Measurements from ENCODE around the gene HS1BP3.

HS1BP3 gene

DNA sequence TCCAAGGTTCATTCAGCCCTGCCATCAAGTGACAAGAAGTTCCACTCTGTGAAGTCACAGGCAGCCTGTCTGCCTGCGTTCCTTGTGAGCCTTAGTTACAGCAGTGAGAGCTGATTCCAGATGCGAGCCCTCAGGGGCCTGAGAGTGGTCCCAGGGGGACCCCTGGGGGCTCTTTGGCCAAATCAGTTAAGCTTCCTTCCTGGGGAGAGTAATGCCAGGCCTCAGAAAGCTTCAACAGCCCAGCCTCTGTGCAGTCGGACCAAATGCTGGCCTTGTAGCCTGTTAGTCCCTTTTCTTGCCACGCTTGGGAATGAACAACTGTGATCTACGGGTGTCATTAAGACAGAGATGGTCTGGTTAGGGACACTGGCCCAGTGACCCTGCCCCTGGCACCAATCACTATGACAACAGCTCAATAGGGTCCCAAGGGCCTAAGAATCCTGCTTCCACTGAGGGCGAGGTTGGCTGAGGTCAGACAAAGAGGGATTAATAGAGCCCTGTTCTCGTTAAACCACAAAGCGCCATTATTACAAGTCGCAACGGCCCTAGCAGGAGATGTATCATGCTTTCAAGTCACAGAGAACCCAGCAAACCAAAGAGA, 50.9 kb downstream of the HS1BP3 start:
- H3K4me3 ChIP-seq (replicated peaks in 1 of 2; ENCODE audit: low read depth in 2 of 2, low read length in 2 of 2), result no peak overlapping the region
- no peak for DNase-seq (ENCODE audit: low read depth in 2 of 2)
- TF ChIP-seq, protein P1, sequence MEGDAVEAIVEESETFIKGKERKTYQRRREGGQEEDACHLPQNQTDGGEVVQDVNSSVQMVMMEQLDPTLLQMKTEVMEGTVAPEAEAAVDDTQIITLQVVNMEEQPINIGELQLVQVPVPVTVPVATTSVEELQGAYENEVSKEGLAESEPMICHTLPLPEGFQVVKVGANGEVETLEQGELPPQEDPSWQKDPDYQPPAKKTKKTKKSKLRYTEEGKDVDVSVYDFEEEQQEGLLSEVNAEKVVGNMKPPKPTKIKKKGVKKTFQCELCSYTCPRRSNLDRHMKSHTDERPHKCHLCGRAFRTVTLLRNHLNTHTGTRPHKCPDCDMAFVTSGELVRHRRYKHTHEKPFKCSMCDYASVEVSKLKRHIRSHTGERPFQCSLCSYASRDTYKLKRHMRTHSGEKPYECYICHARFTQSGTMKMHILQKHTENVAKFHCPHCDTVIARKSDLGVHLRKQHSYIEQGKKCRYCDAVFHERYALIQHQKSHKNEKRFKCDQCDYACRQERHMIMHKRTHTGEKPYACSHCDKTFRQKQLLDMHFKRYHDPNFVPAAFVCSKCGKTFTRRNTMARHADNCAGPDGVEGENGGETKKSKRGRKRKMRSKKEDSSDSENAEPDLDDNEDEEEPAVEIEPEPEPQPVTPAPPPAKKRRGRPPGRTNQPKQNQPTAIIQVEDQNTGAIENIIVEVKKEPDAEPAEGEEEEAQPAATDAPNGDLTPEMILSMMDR (IDR thresholded peaks at IDR 0.05; ENCODE audit: low read depth, low read length), result no peak

DNA sequence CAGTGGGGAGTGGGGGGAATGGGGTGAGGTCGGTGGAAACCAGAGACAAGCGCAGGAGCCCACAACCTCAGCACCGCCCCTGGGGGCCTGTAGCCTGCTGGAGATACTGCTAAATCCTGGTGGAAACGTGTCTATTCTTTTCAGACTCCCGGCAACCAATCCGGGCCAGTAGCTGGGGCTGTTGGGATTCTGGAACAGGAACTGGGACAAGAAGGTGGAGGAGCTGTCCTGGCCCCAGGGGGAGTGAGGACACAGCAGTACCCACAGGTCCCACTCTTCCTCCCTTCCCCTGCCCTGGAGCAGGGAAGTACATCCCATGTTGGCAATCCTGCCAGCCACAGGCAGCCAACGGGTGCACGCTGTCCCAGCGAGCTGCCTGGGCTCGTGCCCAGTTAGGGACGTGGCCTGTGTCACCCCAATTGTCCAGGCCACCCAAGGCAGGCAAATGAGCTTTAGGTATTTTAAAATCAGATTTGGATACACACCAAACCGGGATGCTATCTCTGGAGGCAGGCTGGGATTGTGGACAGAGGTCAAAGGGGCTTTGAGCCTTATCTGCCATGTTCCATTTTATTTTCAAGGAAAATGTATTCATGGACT, 51.8 kb downstream of the HS1BP3 start:
- TF ChIP-seq, protein P1 (IDR thresholded peaks at IDR 0.05; ENCODE audit: low read depth, low read length), result no peak
- no peak for DNase-seq (ENCODE audit: low read depth in 2 of 2)
- no peak overlapping the region for H3K4me3 ChIP-seq (replicated peaks in 1 of 2; ENCODE audit: low read depth in 2 of 2, low read length in 2 of 2)

DNA sequence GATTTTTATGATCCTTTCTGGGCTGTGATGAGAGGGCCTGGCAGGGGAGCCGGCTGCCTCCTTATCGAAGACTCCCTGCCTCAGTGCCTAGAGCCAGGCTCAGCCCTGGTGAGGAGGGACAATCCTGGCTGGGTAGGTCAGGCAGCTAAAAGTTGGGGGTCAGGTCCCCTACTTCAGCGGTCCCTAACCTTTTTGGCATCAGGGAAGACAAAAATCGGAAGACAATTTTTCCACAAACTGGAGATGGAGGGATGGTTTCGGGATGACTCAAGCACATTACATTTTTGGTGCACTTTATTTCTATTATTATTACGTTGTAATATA, 53.1 kb downstream of the HS1BP3 start:
- TF ChIP-seq, protein P1 (IDR thresholded peaks at IDR 0.05; ENCODE audit: low read depth, low read length), result no peak
- no peak overlapping the region for H3K4me3 ChIP-seq (replicated peaks in 1 of 2; ENCODE audit: low read depth in 2 of 2, low read length in 2 of 2)
- DNase-seq (ENCODE audit: low read depth in 2 of 2), result no peak

DNA sequence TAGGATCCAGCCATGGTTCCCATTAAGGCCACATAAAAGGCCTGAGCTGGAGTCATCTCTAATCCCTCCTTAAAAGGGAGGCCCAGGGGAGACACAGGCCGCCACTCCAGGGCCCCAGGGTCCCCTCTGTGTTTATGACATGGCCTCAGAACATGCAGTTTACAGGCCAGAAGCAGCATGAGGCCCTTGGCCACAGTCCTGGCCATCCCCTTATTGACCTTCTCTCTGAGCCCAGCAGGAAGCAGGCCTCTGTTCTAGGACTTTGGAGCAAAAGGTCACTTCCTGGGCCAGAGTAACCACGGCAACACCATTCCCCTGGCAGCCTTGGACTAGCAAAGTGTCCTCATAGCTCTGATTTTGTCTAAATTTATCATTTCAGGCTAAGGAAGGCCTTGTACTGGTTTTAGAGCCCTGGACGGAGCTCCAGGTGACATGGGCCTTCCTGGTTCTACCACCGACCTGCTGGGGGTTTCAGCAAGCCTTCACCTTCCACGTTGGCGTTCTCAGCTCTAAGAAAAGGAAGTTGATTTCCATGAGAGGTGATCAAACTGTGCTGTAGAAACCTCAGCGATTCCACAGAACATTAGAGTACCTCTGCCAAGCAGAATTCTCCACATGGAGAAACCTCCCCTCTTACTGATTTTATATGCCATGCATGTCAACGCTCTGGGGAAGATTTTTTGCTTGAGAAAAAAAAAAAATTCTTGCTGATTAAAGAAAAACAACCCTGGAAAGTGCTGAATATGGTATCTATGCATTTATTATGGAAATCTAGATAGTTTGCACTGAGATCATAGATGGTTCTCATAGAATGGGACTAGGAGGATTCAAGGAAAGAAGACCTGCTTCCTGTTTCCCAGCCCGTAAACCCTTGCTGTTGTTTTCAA, 53.7 kb downstream of the HS1BP3 start:
- no peak overlapping the region for H3K4me3 ChIP-seq (replicated peaks in 1 of 2; ENCODE audit: low read depth in 2 of 2, low read length in 2 of 2)
- peak; percentile 92 to 98 for DNase-seq (ENCODE audit: low read depth in 2 of 2)
- TF ChIP-seq, protein P1 (IDR thresholded peaks at IDR 0.05; ENCODE audit: low read depth, low read length), result no peak

DNA sequence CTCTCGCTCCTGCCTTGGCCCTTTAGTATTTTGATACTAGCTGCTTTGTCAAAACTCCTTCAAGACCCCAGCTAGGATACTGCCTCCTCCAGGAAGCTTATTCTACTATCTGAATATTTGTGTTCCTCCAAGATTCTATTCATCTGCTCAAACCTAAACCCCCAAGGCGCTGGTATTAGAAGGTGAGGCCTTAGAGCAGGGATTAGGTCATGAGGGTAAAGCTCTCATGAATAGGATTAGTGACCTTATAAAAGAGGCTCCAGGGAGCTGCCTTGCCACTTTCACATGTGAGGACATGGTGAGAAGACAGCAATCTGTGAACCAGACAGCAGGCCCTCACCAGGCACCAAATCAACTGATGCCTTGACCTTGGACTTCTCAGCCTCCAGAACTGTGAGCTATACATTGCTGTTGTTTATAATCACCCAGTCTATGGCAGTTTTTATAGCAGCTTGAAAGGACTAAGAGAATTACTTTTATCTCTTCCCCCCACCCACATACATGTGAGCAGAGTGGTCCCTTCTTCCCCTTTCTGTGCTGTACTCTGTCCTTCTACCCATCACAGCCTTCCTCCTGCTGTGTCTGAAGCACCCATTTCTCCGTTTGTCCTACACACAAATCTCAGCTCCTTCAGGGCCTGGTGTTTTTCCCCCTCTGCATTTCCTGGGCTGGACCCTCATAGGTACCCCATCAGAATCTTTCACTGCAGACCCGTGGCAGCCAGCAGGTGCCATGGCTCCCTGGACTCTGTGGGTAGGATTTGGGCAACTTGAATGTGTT, 54.5 kb downstream of the HS1BP3 start:
- no peak for DNase-seq (ENCODE audit: low read depth in 2 of 2)
- TF ChIP-seq, protein P1 (IDR thresholded peaks at IDR 0.05; ENCODE audit: low read depth, low read length), result no peak
- H3K4me3 ChIP-seq (replicated peaks in 1 of 2; ENCODE audit: low read depth in 2 of 2, low read length in 2 of 2), result no peak overlapping the region

DNA sequence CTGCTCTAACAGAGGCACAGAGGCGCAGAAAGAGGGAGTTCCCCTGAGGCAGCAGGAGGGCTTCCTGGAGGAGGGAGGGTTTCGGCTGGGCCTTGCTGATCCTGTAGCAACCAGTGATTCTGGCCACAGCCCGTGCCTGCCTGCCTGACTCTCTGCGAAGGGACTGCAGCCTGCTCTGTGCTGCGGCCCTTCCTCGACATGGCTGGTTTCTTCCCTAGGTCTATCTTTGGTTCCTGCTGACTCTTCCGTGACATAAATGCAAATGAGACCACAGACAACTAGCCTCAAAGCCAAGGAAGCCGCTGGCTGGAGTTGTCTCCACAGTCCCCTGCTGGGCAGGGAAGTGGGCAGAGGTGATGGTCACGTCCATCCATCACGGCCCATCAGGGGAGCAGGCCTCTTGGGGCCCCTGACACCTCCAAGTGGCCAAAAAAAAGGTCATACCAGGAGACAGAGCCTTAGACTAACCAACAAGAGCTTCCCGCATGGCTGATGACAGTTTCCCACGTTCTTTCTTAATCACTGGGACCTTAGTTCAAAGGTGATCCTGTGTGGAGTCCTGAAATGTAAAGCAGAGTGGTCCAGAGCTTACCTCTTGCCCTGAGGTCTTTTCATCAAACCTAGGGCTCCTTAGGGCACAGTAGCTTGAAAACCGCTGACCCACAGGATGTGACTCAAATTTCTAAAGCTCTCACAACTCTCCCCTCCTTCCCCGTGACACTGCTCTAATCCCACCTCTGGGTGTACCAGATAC, 55.3 kb downstream of the HS1BP3 start:
- DNase-seq (ENCODE audit: low read depth in 2 of 2), result peak; percentile 74 to 88
- TF ChIP-seq, protein P1 (IDR thresholded peaks at IDR 0.05; ENCODE audit: low read depth, low read length), result no peak
- no peak overlapping the region for H3K4me3 ChIP-seq (replicated peaks in 1 of 2; ENCODE audit: low read depth in 2 of 2, low read length in 2 of 2)

Data from cardiac fibroblast (primary cell).